H9 (cell line): ENCODE data around the gene NTRK2. TPM values are rescaled to one million over a fixed set of nuclear protein-coding genes. Genes with fewer than 3 reads are reported as not detected.

Experiments
- DNase-seq: peaks from one replicate; pipeline ENCODE4 v3.0.0-alpha.2; 2017
- H2AFZ ChIP-seq: one replicate; pipeline ENCODE4 v1.6.1; 2013; ENCODE audit warnings: mild to moderate bottlenecking, low read length, control low read depth, moderate library complexity
- H2AK5ac ChIP-seq: 2 replicates; pipeline ENCODE4 v1.6.1; 2013; ENCODE audit warnings: low read length, control low read depth, mixed read lengths; ENCODE audit not compliant: insufficient read length
- H2BK120ac ChIP-seq: one replicate; pipeline ENCODE4 v1.6.1; 2013; ENCODE audit warnings: low read depth, mild to moderate bottlenecking, low read length, control low read depth, inconsistent platforms; ENCODE audit not compliant: poor library complexity, severe bottlenecking
- H2BK12ac ChIP-seq: 2 replicates; pipeline ENCODE4 v1.6.1; 2013; ENCODE audit warnings: low read length, control low read depth, mixed read lengths, low read depth; ENCODE audit not compliant: insufficient read length
- H2BK15ac ChIP-seq: 2 replicates; pipeline ENCODE4 v1.6.1; 2013; ENCODE audit warnings: low read depth, low read length, control low read depth
- H2BK20ac ChIP-seq: one replicate; pipeline ENCODE4 v1.6.1; 2013; ENCODE audit warnings: low read depth, mild to moderate bottlenecking, low read length, control low read depth, inconsistent platforms; ENCODE audit not compliant: poor library complexity, severe bottlenecking
- H2BK5ac ChIP-seq: 2 replicates; pipeline ENCODE4 v1.6.1; 2013; ENCODE audit warnings: low read length, control low read depth, mixed read lengths; ENCODE audit not compliant: insufficient read length
- H3K14ac ChIP-seq: 2 replicates; pipeline ENCODE4 v1.6.1; 2013; ENCODE audit warnings: low read length, control low read depth; ENCODE audit not compliant: insufficient read depth
- H3K18ac ChIP-seq: 2 replicates; pipeline ENCODE4 v1.6.1; 2013; ENCODE audit warnings: low read depth, mild to moderate bottlenecking, mixed read lengths, low read length, control low read depth; ENCODE audit not compliant: insufficient read length
- H3K23ac ChIP-seq: 2 replicates; pipeline ENCODE4 v1.6.1; 2013; ENCODE audit warnings: low read length, control low read depth, mixed read lengths, low read depth; ENCODE audit not compliant: insufficient read length
- H3K23me2 ChIP-seq: 2 replicates; pipeline ENCODE4 v1.6.1; 2013; ENCODE audit warnings: low read depth, mild to moderate bottlenecking, mixed read lengths, low read length, control low read depth; ENCODE audit not compliant: insufficient read length, poor library complexity, severe bottlenecking
- H3K27ac ChIP-seq: 2 replicates; pipeline ENCODE4 v1.5.1; 2013; ENCODE audit warnings: low read length, control low read depth, mixed read lengths, low read depth; ENCODE audit not compliant: insufficient read length
- H3K27me3 ChIP-seq: 2 replicates; pipeline ENCODE4 v1.6.1; 2013; ENCODE audit warnings: low read length, control low read depth, inconsistent platforms; ENCODE audit not compliant: insufficient read depth
- H3K4ac ChIP-seq: 2 replicates; pipeline ENCODE4 v1.6.1; 2013; ENCODE audit warnings: low read depth, mild to moderate bottlenecking, control low read depth, inconsistent platforms, low read length, moderate library complexity
- H3K4me1 ChIP-seq: 2 replicates; pipeline ENCODE4 v1.6.1; 2013; ENCODE audit warnings: low read length, control low read depth, inconsistent platforms; ENCODE audit not compliant: insufficient read depth
- H3K4me2 ChIP-seq: 2 replicates; pipeline ENCODE4 v1.6.1; 2013; ENCODE audit warnings: low read length, control low read depth, mixed read lengths; ENCODE audit not compliant: insufficient read length, insufficient read depth
- H3K56ac ChIP-seq: 2 replicates; pipeline ENCODE4 v1.6.1; 2013; ENCODE audit warnings: low read depth, mild to moderate bottlenecking, mixed read lengths, low read length, control low read depth; ENCODE audit not compliant: insufficient read length
- H3K79me1 ChIP-seq: 2 replicates; pipeline ENCODE4 v1.6.1; 2013; ENCODE audit warnings: low read depth, mild to moderate bottlenecking, moderate library complexity, low read length, control low read depth, inconsistent platforms; ENCODE audit not compliant: insufficient read depth, poor library complexity, severe bottlenecking
- H3K79me2 ChIP-seq: 2 replicates; pipeline ENCODE4 v1.6.1; 2013; ENCODE audit warnings: low read length, control low read depth, inconsistent platforms; ENCODE audit not compliant: insufficient read depth
- H3K9ac ChIP-seq: 2 replicates; pipeline ENCODE4 v1.6.1; 2013; ENCODE audit warnings: low read length, control low read depth, mixed read lengths; ENCODE audit not compliant: insufficient read length; ENCODE audit errors: extremely low read depth
- H3K9me3 ChIP-seq: one replicate; pipeline ENCODE4 v1.6.1; 2013; ENCODE audit warnings: low read depth, low read length, inconsistent platforms; ENCODE audit not compliant: control insufficient read depth
- H3T11ph ChIP-seq: one replicate; pipeline ENCODE4 v1.6.1; 2013; ENCODE audit warnings: mild to moderate bottlenecking, low read length, control low read depth, inconsistent platforms
- H4K20me1 ChIP-seq: one replicate; pipeline ENCODE4 v1.6.1; 2013; ENCODE audit not compliant: control insufficient read depth, insufficient read length, insufficient read depth
- H4K5ac ChIP-seq: 2 replicates; pipeline ENCODE4 v1.6.1; 2013; ENCODE audit warnings: low read depth, mild to moderate bottlenecking, mixed read lengths, low read length, control low read depth; ENCODE audit not compliant: insufficient read length
- H4K8ac ChIP-seq: replicated peaks from 2 replicates; pipeline ENCODE4 v1.6.1; 2013; ENCODE audit warnings: low read length, control low read depth, mixed read lengths, low read depth; ENCODE audit not compliant: insufficient read length
- H4K91ac ChIP-seq: 2 replicates; pipeline ENCODE4 v1.6.1; 2013; ENCODE audit warnings: low read depth, mild to moderate bottlenecking, moderate library complexity, mixed read lengths, low read length, control low read depth; ENCODE audit not compliant: insufficient read length
- H3K27ac Mint-ChIP-seq, 3 experiments: 2 replicates in 2 of 3; 3 replicates in 1 of 3; pipeline ENCODE4 v1.8.0; 2020 to 2021; ENCODE audit warnings: mixed read lengths in 3 of 3, mild to moderate bottlenecking in 1 of 3, moderate library complexity in 1 of 3
- H3K27me3 Mint-ChIP-seq: 2 replicates; pipeline ENCODE4 v1.8.0; 2021; ENCODE audit warnings: low read depth, mild to moderate bottlenecking, moderate library complexity, mixed read lengths
- H3K36me3 Mint-ChIP-seq, 3 experiments: 2 replicates in 2 of 3; 3 replicates in 1 of 3; pipeline ENCODE4 v1.8.0; 2020 to 2021; ENCODE audit warnings: low read depth in 3 of 3, mixed read lengths in 3 of 3; ENCODE audit not compliant: insufficient read depth in 1 of 3
- H3K4me1 Mint-ChIP-seq, 2 experiments: 2 replicates each; pipeline ENCODE4 v1.8.0; 2020; ENCODE audit warnings: mixed read lengths in 2 of 2
- H3K4me3 Mint-ChIP-seq, 2 experiments: 2 replicates in 1 of 2; 3 replicates in 1 of 2; pipeline ENCODE4 v1.8.0; 2020 to 2021; ENCODE audit warnings: mild to moderate bottlenecking in 2 of 2, mixed read lengths in 2 of 2, moderate library complexity in 1 of 2
- H3K9me3 Mint-ChIP-seq, 2 experiments: 2 replicates in 1 of 2; 3 replicates in 1 of 2; pipeline ENCODE4 v1.8.0; 2020; ENCODE audit warnings: mild to moderate bottlenecking in 2 of 2, mixed read lengths in 2 of 2, moderate library complexity in 1 of 2
- WGBS: extraction: QIAGEN DNeasy Blood & Tissue Kit; methylation state at CpG from one replicate; pipeline ENCODE4 v1.1.7; 2013; ENCODE audit warnings: missing lambda C conversion rate, low lambda C conversion rate, mixed read lengths; ENCODE audit not compliant: insufficient read length; ENCODE audit errors: extremely low coverage; 5-methylcytosine and 5-hydroxymethylcytosine counted together
- total RNA-seq: library from RNA; stranded (reverse); gene quantifications from 2 replicates; pipeline ENCODE4 v1.2.1, GENCODE V29; 2021
- TF ChIP-seq, protein P1 (sequence below): fragments of 200-600 bp; sonication (generic); conservative IDR thresholded peaks from 3 replicates; pipeline ENCODE4 v1.8.0; 2021; ENCODE audit warnings: antibody characterized with exemption, mild to moderate bottlenecking

The NTRK2 gene
- total RNA-seq, 1 experiment from 2014 or later: 0.02 TPM

DNA sequence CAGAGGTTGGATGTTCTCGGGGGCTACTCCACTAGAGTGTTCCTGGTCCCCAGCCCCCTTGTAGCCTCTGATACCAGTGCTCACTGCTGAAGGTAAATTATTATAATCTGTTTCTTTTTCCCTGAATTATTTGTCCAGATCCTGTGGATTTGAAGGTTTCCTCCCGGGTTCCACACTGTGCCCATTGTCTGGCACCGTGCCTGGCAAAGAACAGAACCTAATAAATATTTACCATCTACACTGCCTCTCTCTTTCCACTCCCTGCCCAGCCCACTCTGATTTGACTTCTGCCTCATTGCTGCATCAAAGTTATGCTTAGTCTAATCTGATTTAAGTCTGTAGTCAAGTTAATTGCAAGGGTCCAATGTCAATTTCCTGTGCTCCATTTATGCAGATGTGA, 322.9 kb downstream of the NTRK2 start:
- TF ChIP-seq, protein P1, sequence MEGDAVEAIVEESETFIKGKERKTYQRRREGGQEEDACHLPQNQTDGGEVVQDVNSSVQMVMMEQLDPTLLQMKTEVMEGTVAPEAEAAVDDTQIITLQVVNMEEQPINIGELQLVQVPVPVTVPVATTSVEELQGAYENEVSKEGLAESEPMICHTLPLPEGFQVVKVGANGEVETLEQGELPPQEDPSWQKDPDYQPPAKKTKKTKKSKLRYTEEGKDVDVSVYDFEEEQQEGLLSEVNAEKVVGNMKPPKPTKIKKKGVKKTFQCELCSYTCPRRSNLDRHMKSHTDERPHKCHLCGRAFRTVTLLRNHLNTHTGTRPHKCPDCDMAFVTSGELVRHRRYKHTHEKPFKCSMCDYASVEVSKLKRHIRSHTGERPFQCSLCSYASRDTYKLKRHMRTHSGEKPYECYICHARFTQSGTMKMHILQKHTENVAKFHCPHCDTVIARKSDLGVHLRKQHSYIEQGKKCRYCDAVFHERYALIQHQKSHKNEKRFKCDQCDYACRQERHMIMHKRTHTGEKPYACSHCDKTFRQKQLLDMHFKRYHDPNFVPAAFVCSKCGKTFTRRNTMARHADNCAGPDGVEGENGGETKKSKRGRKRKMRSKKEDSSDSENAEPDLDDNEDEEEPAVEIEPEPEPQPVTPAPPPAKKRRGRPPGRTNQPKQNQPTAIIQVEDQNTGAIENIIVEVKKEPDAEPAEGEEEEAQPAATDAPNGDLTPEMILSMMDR: no peak
- Histone ChIP-seq H3K79me2 (no peaks in the 10 kb centered on the region), H2BK15ac (no peak overlapping the region), H3K9ac (no peak overlapping the region), H2BK20ac (no peak overlapping the region), H4K20me1 (no peaks in the 10 kb centered on the region), H3K18ac (no peak overlapping the region), H3K23ac (no peak overlapping the region), H2AFZ (no peak overlapping the region), H2AK5ac (no peak overlapping the region), H2BK5ac (no peak overlapping the region), H3K9me3 (no peaks in the 10 kb centered on the region), H3K23me2 (no peaks in the 10 kb centered on the region), H3K4me2 (no peak overlapping the region), H3K27ac (no peak overlapping the region), H3K79me1 (no peaks in the 10 kb centered on the region), H2BK120ac (no peak overlapping the region), H3K56ac (no peak overlapping the region), H3K14ac (no peak overlapping the region), H3K4ac (no peak overlapping the region), H2BK12ac (no peak overlapping the region), H4K91ac (no peak overlapping the region), H3K4me1 (no peaks in the 10 kb centered on the region), H3K27me3 (no peaks in the 10 kb centered on the region), H3T11ph (no peak overlapping the region), H4K8ac (no peak overlapping the region), H4K5ac (no peak overlapping the region)
- peaks cover 2% of the 10 kb centered on the region; the same call in 1 of the 2 replicates for H3K27me3 Mint-ChIP-seq
- no peak overlapping the region for H3K4me3 Mint-ChIP-seq
- no peaks in the 10 kb centered on the region for H3K9me3 Mint-ChIP-seq
- WGBS: no CpG with 5 or more reads among the region's 3 CpGs
- H3K27ac Mint-ChIP-seq: no peak overlapping the region
- H3K4me1 Mint-ChIP-seq: peaks cover 1 to 5% of the 10 kb centered on the region in 2 experiments; a peak in 2 of 4 replicates
- H3K36me3 Mint-ChIP-seq: no peaks in the 10 kb centered on the region
- DNase-seq: no peak
